Gastroesophageal sphincter (tissue), 3 donors: ENCODE results near the gene TM9SF1.

Source experiments
- EP300 ChIP-seq: sonication (generic); formaldehyde crosslinking; IDR thresholded peaks from one replicate; pipeline ENCODE4 v1.6.1; 2017; ENCODE audit warnings: antibody characterized with exemption, mild to moderate bottlenecking
- POLR2A ChIP-seq, 2 donors: fragments of 450-650 bp; IDR thresholded peaks; one replicate each; pipeline ENCODE4 v1.6.1; 2017; ENCODE audit warnings: antibody characterized with exemption in 2 of 2, mild to moderate bottlenecking in 2 of 2, moderate library complexity in 1 of 2
- POLR2AphosphoS5 ChIP-seq: sonication (generic); formaldehyde crosslinking; IDR thresholded peaks from one replicate; pipeline ENCODE4 v1.6.1; 2017; ENCODE audit warnings: antibody characterized with exemption
- TF ChIP-seq, protein P1 (sequence below), 4 experiments: fragments of 200-600 bp in 2 of 4; fragments of 450-650 bp in 2 of 4; sonication (generic) in 1 of 4; IDR thresholded peaks; one replicate each; pipeline ENCODE4 v1.5.1; 2017 to 2019; ENCODE audit warnings: antibody characterized with exemption in 4 of 4, mild to moderate bottlenecking in 2 of 4, moderate library complexity in 2 of 4

DNA sequence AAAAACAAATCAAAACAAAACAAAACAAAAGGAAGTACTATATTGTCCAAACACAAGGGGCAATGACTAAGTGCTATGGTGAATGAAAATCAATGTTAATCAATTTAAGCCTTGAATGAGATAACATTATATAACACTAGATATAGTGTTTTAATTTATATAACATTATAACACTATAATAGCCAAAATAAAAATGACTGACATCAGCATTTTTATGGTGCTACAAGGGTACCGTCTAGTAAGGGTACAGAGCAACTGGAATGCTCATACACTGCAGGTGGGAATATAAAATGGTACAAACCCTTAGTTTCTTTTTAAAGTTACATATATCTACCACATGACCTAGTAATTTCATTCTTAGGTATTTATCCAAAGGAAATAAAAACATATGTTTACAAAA, 31.2 kb upstream of the TM9SF1 start:
- TF ChIP-seq, protein P1, sequence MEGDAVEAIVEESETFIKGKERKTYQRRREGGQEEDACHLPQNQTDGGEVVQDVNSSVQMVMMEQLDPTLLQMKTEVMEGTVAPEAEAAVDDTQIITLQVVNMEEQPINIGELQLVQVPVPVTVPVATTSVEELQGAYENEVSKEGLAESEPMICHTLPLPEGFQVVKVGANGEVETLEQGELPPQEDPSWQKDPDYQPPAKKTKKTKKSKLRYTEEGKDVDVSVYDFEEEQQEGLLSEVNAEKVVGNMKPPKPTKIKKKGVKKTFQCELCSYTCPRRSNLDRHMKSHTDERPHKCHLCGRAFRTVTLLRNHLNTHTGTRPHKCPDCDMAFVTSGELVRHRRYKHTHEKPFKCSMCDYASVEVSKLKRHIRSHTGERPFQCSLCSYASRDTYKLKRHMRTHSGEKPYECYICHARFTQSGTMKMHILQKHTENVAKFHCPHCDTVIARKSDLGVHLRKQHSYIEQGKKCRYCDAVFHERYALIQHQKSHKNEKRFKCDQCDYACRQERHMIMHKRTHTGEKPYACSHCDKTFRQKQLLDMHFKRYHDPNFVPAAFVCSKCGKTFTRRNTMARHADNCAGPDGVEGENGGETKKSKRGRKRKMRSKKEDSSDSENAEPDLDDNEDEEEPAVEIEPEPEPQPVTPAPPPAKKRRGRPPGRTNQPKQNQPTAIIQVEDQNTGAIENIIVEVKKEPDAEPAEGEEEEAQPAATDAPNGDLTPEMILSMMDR (IDR thresholded peaks at IDR 0.05): no peak
- TF ChIP-seq POLR2AphosphoS5: no peak
- no peak for TF ChIP-seq POLR2A (IDR thresholded peaks at IDR 0.05)
- no peak for TF ChIP-seq EP300
